Occipital lobe (tissue), 2 donors: ENCODE data around the gene MED25. TPM values are rescaled to one million over a fixed set of nuclear protein-coding genes. Genes with fewer than 3 reads are reported as not detected.

ENCODE experiments used
- DNase-seq: peaks from one replicate; lab custom pipeline; 2025; lab: John Stamatoyannopoulos, UW
- total RNA-seq: library from RNA; depleted of rRNA; stranded (reverse); fragments of >200 nt; gene quantifications from one replicate; pipeline ENCODE4 v1.2.3, GENCODE V29; 2014

The MED25 gene
- total RNA-seq, 1 donor from 2014 or later = 12.8 TPM

- peak; percentile 9 for DNase-seq
These were observed 40.2 kb downstream of the MED25 start for GRCh38 chr19:49858088-49858985.

GRCh38 chr19:49859682-49860335 lies 41.7 kb downstream of the MED25 start:
- no peak for DNase-seq

GRCh38 chr19:49860336-49861102 lies 42.4 kb downstream of the MED25 start:
- no peak for DNase-seq

GRCh38 chr19:49861107-49861506 lies 43.0 kb downstream of the MED25 start:
- no peak for DNase-seq

- no peak for DNase-seq
These were observed 43.7 kb downstream of the MED25 start for GRCh38 chr19:49861541-49862378.

GRCh38 chr19:49862391-49863253 lies 44.5 kb downstream of the MED25 start:
- no peak for DNase-seq

- DNase-seq = no peak
These were observed 45.3 kb downstream of the MED25 start for GRCh38 chr19:49863254-49863934.

- no peak for DNase-seq
These were observed 45.8 kb downstream of the MED25 start for GRCh38 chr19:49863935-49864320.

- DNase-seq = no peak
These were observed 46.8 kb downstream of the MED25 start for GRCh38 chr19:49864890-49865289.

- peak; percentile 87 for DNase-seq
These were observed 49.1 kb downstream of the MED25 start, which contains the start of gene PNKP for GRCh38 chr19:49866933-49867782. Gene PNKP (minus strand): TSS chr19:49867576. CDS start chr19:49867204, 372 bp downstream.

GRCh38 chr19:49869009-49869483 lies 51.0 kb downstream of the MED25 start:
- DNase-seq = no peak

- peak; percentile 98 for DNase-seq
These were observed 51.6 kb downstream of the MED25 start for GRCh38 chr19:49869484-49870308.

- no peak for DNase-seq
These were observed 52.3 kb downstream of the MED25 start for GRCh38 chr19:49870309-49870901.

- DNase-seq = no peak
These were observed 53.4 kb downstream of the MED25 start for GRCh38 chr19:49871349-49871985.

GRCh38 chr19:49872245-49873128 lies 54.4 kb downstream of the MED25 start:
- DNase-seq = no peak
